Measurements from ENCODE around the gene C2CD5. TPM values are rescaled to one million over a fixed set of nuclear protein-coding genes. Genes with fewer than 3 reads are reported as not detected.

The C2CD5 gene
- total RNA-seq, 1 donor from 2014 or later = 115 TPM

DNA sequence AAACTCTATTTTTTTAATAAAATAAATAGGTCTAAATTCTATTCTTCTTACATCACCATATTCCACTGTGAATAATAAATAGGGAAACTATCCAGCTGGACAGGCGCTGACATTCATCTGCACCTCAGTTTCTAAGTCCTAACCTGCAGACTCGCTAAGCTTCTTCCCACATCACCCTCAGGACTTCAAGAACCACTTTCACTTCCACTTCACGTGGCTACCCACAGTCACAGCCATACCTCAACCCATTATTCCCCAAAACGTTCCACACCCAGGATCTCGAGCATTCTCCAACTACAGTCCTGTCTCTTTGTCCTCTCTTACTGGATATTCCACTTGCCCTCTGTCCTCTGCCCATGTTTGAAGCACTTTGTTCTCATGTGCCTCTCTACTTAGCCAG lies 71.1 kb downstream of the C2CD5 start:
- H3K9me3 Mint-ChIP-seq (ENCODE audit: low read depth) = no peaks in the 10 kb centered on the region
- no peaks in the 10 kb centered on the region for H3K27me3 Mint-ChIP-seq
- H3K4me3 Mint-ChIP-seq (ENCODE audit: low read depth) = no peak overlapping the region
- H3K27ac Mint-ChIP-seq = no peak overlapping the region
- peaks cover 21% of the 10 kb centered on the region for H3K36me3 Mint-ChIP-seq (ENCODE audit: insufficient read depth)
- DNase-seq (ENCODE audit: low spot score, unreplicated experiment) = no peak
- TF ChIP-seq, protein P1, sequence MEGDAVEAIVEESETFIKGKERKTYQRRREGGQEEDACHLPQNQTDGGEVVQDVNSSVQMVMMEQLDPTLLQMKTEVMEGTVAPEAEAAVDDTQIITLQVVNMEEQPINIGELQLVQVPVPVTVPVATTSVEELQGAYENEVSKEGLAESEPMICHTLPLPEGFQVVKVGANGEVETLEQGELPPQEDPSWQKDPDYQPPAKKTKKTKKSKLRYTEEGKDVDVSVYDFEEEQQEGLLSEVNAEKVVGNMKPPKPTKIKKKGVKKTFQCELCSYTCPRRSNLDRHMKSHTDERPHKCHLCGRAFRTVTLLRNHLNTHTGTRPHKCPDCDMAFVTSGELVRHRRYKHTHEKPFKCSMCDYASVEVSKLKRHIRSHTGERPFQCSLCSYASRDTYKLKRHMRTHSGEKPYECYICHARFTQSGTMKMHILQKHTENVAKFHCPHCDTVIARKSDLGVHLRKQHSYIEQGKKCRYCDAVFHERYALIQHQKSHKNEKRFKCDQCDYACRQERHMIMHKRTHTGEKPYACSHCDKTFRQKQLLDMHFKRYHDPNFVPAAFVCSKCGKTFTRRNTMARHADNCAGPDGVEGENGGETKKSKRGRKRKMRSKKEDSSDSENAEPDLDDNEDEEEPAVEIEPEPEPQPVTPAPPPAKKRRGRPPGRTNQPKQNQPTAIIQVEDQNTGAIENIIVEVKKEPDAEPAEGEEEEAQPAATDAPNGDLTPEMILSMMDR (IDR thresholded peaks at IDR 0.05; ENCODE audit: unreplicated experiment) = no peak
- H3K4me1 Mint-ChIP-seq (ENCODE audit: low read depth) = no peaks in the 10 kb centered on the region

- Mint-ChIP-seq H3K4me3 (ENCODE audit: low read depth) (no peak overlapping the region), H3K9me3 (ENCODE audit: low read depth) (no peaks in the 10 kb centered on the region), H3K36me3 (ENCODE audit: insufficient read depth) (peaks cover 19% of the 10 kb centered on the region), H3K27ac (no peak overlapping the region), H3K27me3 (no peaks in the 10 kb centered on the region), H3K4me1 (ENCODE audit: low read depth) (peaks cover under 1% of the 10 kb centered on the region)
- TF ChIP-seq, protein P1 (IDR thresholded peaks at IDR 0.05; ENCODE audit: unreplicated experiment) = no peak
- no peak for DNase-seq (ENCODE audit: low spot score, unreplicated experiment)
These were observed 77.2 kb downstream of the C2CD5 start for GRCh38 chr12:22467190-22467589.

DNA sequence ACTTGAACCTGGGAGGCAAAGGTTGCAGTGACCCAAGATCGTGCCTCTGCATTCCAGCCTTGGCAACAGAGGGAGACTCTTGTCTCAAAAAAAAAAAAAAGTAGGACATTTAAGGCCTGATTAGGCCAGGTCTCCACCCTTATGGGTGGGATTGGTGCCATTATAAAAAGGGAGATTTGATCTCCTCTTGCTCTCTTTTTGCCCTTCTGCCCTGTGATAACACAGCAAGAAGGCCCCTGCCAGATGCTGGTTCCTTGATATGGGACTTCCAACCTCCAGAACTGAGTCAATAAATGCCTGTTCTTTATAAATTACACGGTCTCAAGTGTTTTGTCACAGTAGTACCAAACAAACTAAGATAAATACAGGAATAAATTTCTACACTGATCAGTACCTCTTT lies 81.0 kb downstream of the C2CD5 start:
- TF ChIP-seq, protein P1 (IDR thresholded peaks at IDR 0.05; ENCODE audit: unreplicated experiment) = no peak
- Mint-ChIP-seq H3K27me3 (no peaks in the 10 kb centered on the region), H3K36me3 (ENCODE audit: insufficient read depth) (peaks cover 11% of the 10 kb centered on the region), H3K9me3 (ENCODE audit: low read depth) (no peaks in the 10 kb centered on the region), H3K4me3 (ENCODE audit: low read depth) (no peak overlapping the region), H3K27ac (no peak overlapping the region), H3K4me1 (ENCODE audit: low read depth) (peaks cover 4% of the 10 kb centered on the region)
- no peak for DNase-seq (ENCODE audit: low spot score, unreplicated experiment)

DNA sequence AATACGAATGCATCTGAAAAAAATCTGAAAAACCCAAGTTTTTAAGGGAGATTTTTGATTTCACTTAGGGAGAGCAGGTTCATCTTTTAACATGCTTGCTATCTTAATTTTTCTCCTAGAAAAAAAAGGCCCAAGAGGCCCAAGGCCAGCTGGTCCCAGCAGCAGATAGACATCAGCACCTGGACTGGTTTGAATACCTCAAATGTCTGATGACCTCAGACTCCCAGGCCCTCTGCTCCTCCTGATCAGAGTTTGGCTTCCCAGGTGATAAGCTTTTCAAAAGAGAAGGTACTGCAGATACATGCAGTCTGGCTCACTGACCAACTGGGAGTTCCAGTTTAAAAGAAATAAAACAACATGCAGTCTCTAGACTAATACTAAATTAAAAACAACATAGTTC lies 82.6 kb downstream of the C2CD5 start:
- no peak for DNase-seq (ENCODE audit: low spot score, unreplicated experiment)
- Mint-ChIP-seq H3K27me3 (no peaks in the 10 kb centered on the region), H3K9me3 (ENCODE audit: low read depth) (no peaks in the 10 kb centered on the region), H3K4me1 (ENCODE audit: low read depth) (peaks cover 6% of the 10 kb centered on the region), H3K27ac (no peak overlapping the region), H3K4me3 (ENCODE audit: low read depth) (no peak overlapping the region), H3K36me3 (ENCODE audit: insufficient read depth) (peaks cover 10% of the 10 kb centered on the region)
- TF ChIP-seq, protein P1 (IDR thresholded peaks at IDR 0.05; ENCODE audit: unreplicated experiment) = no peak

DNA sequence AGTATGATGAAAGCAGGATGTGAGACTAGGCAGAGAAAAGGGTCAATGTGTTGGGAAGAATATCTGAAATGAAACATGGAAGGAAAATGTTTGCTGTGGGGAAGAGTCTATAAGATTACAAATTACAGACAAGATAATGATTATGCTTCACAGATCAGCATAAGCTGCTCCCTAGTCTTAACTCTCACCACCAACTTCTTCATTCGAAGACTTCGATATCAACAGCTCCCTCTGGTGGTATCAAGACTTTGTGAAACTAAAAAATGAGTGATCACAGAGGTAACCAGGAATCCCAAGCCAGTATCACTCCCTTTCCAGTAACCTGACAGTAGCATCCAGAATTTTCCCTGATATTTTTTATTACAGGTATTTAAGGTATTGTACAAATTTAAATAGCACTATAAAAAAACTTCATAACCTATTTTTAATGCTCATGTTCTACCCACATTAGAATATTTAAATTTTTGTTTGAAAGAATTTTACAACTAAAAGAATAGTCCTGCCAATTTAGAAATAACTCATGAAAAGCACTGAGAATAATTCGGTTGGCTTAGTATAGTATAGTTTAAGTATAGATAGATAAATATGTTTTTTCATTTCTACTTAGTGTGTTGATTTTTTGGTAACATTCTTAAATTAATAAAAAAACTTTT lies 84.4 kb downstream of the C2CD5 start:
- TF ChIP-seq, protein P1 (IDR thresholded peaks at IDR 0.05; ENCODE audit: unreplicated experiment) = peak; percentile 79
- peaks cover 9% of the 10 kb centered on the region for H3K36me3 Mint-ChIP-seq (ENCODE audit: insufficient read depth)
- no peak for DNase-seq (ENCODE audit: low spot score, unreplicated experiment)
- peaks cover 6% of the 10 kb centered on the region for H3K4me1 Mint-ChIP-seq (ENCODE audit: low read depth)
- no peaks in the 10 kb centered on the region for H3K27me3 Mint-ChIP-seq
- no peak overlapping the region for H3K4me3 Mint-ChIP-seq (ENCODE audit: low read depth)
- no peak overlapping the region for H3K27ac Mint-ChIP-seq
- no peaks in the 10 kb centered on the region for H3K9me3 Mint-ChIP-seq (ENCODE audit: low read depth)

Measured in progenitor cell of endocrine pancreas (in vitro differentiated cells).